DND-41 (cell line): ENCODE data around the gene PCSK2.

Experiments used
- ATAC-seq: fragments of 200-7000 bp; cut with Tn5 transposase; 3 replicates; pipeline ENCODE4 v1.9.1; 2021; ENCODE audit warnings: low read depth; ENCODE audit not compliant: insufficient read depth
- DNase-seq: peaks from one replicate; pipeline ENCODE4 v3.0.0-alpha.2; 2020
- H2AFZ ChIP-seq: 2 replicates; pipeline ENCODE4 v1.6.0; 2012; ENCODE audit warnings: low read depth, low read length
- H3K27ac ChIP-seq: 2 replicates; pipeline ENCODE4 v1.5.1; 2012; ENCODE audit warnings: low read length, inconsistent platforms
- H3K27me3 ChIP-seq: fragments of 200-600 bp; sonication (generic); 2 replicates; pipeline ENCODE4 v1.6.0; 2012; ENCODE audit warnings: low read length, mild to moderate bottlenecking, inconsistent platforms; ENCODE audit not compliant: insufficient read depth, poor library complexity
- H3K36me3 ChIP-seq: 2 replicates; pipeline ENCODE4 v1.5.1; 2012; ENCODE audit warnings: low read length, inconsistent platforms; ENCODE audit not compliant: insufficient read depth
- H3K4me1 ChIP-seq: 2 replicates; pipeline ENCODE4 v1.5.1; 2012; ENCODE audit warnings: mild to moderate bottlenecking, low read length; ENCODE audit not compliant: insufficient read depth
- H3K4me2 ChIP-seq: 2 replicates; pipeline ENCODE4 v1.6.0; 2012; ENCODE audit warnings: mild to moderate bottlenecking, moderate library complexity, low read length, inconsistent platforms; ENCODE audit not compliant: insufficient read depth
- H3K4me3 ChIP-seq, 2 experiments: fragments of 200-600 bp in 1 of 2; shearing (Covaris generic) in 1 of 2; 2 replicates each; pipeline ENCODE4 v1.5.1; 2012 to 2016; ENCODE audit warnings: inconsistent platforms in 2 of 2, low read length in 2 of 2, mild to moderate bottlenecking in 2 of 2, low read depth in 1 of 2, moderate library complexity in 1 of 2
- H3K79me2 ChIP-seq: 2 replicates; pipeline ENCODE4 v1.6.0; 2012; ENCODE audit warnings: low read length, inconsistent platforms; ENCODE audit not compliant: insufficient read depth
- H3K9ac ChIP-seq: 2 replicates; pipeline ENCODE4 v1.6.0; 2012; ENCODE audit warnings: low read depth, mild to moderate bottlenecking, inconsistent platforms, low read length, moderate library complexity
- H3K9me3 ChIP-seq: 2 replicates; pipeline ENCODE4 v1.5.1; 2012; ENCODE audit warnings: low read length, moderate library complexity, mild to moderate bottlenecking, inconsistent platforms; ENCODE audit not compliant: insufficient read depth, severe bottlenecking
- H4K20me1 ChIP-seq: 2 replicates; pipeline ENCODE4 v1.6.0; 2012; ENCODE audit warnings: low read length; ENCODE audit not compliant: insufficient read depth
- EZH2 ChIP-seq: IDR thresholded peaks from 3 replicates; pipeline ENCODE4 v1.6.1; 2012; ENCODE audit warnings: borderline replicate concordance, low read depth, mild to moderate bottlenecking, moderate library complexity, low read length, inconsistent platforms; ENCODE audit not compliant: severe bottlenecking
- TF ChIP-seq, protein P1 (sequence below): IDR thresholded peaks from 2 replicates; pipeline ENCODE4 v1.5.1; 2012; ENCODE audit warnings: borderline replicate concordance, low read length, moderate library complexity, mild to moderate bottlenecking; ENCODE audit not compliant: poor library complexity, severe bottlenecking; ENCODE audit errors: extremely low read depth

The PCSK2 gene

DNA sequence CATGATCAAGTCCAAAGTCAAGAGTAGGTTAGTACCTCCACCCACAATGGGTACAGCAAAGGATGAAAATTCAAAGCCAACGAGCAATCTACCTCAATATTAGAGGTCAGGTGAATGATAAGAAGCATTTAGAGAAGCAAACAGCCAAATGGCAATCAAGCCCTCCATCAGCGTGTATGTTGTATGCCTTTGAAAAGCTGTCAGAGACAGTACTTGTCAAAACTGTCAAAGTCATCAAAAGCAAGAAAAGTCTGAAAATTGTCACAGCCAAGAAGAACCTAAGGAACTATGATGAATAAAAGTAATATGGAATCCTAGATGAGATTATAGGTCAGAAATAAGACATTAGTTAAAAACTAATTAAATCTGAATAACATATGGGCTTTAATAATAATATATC lies 99.3 kb downstream of the PCSK2 start:
- TF ChIP-seq, protein P1, sequence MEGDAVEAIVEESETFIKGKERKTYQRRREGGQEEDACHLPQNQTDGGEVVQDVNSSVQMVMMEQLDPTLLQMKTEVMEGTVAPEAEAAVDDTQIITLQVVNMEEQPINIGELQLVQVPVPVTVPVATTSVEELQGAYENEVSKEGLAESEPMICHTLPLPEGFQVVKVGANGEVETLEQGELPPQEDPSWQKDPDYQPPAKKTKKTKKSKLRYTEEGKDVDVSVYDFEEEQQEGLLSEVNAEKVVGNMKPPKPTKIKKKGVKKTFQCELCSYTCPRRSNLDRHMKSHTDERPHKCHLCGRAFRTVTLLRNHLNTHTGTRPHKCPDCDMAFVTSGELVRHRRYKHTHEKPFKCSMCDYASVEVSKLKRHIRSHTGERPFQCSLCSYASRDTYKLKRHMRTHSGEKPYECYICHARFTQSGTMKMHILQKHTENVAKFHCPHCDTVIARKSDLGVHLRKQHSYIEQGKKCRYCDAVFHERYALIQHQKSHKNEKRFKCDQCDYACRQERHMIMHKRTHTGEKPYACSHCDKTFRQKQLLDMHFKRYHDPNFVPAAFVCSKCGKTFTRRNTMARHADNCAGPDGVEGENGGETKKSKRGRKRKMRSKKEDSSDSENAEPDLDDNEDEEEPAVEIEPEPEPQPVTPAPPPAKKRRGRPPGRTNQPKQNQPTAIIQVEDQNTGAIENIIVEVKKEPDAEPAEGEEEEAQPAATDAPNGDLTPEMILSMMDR = no peak
- no peak for TF ChIP-seq EZH2
- Histone ChIP-seq H3K27ac (no peak overlapping the region), H3K79me2 (no peaks in the 10 kb centered on the region), H3K36me3 (no peaks in the 10 kb centered on the region), H3K4me2 (no peak overlapping the region), H2AFZ (no peak overlapping the region), H4K20me1 (no peaks in the 10 kb centered on the region), H3K9me3 (peaks cover 3% of the 10 kb centered on the region), H3K4me1 (no peaks in the 10 kb centered on the region), H3K27me3 (no peaks in the 10 kb centered on the region), H3K9ac (no peak overlapping the region), H3K4me3 (no peak overlapping the region)
- ATAC-seq = no peak
- no peak for DNase-seq

DNA sequence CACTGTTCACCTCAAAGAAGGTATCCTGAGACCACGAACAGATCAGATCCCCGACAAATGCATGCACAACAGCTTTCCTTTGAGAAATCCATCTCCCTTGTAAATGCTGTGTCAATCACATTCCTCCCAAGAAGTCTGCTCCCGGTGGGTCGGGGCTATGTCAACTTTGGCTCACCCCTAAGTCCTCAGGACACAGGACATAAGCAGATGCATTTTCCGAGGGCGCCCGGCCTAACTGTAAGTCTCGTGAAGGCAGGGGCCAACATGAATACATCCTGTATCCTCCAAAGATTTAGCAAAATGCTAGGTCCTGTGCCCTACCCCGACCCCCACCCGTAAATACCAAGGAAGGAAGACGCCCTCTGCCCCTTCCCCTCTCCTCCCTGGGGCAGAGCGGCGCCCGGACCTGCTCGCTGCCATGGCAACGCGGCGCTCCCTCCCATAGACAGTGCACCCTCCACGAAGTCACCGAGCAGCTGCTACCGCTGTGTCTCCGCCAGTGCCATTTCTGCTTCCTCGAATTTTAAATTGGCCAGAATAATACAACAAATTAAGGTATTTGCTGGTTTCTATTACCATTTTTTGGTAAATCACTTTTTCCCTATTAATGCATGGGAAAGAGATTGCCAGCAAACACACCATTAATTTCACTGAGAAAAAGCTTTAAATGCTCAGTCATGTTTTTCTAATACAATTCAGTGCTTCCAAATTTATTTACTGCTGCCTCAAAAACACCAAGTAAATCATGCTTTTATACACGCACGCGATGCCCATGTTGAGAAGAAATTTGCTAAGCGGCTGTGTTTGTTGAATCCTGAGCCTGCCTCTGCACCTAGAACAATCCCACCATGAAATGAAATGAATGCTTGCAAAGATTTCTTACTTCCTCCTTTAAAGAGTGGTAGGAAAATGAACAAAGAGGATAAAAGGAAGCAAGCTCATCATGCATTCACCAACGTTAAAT lies 100.6 kb downstream of the PCSK2 start:
- Histone ChIP-seq H4K20me1 (no peaks in the 10 kb centered on the region), H3K79me2 (no peaks in the 10 kb centered on the region), H3K4me1 (no peaks in the 10 kb centered on the region), H2AFZ (no peak overlapping the region), H3K9me3 (peaks cover 3% of the 10 kb centered on the region), H3K27ac (no peak overlapping the region), H3K9ac (no peak overlapping the region), H3K4me2 (no peak overlapping the region), H3K27me3 (no peaks in the 10 kb centered on the region), H3K36me3 (no peaks in the 10 kb centered on the region), H3K4me3 (no peak overlapping the region)
- no peak for ATAC-seq
- TF ChIP-seq, protein P1 = no peak
- TF ChIP-seq EZH2 = no peak
- DNase-seq = no peak

DNA sequence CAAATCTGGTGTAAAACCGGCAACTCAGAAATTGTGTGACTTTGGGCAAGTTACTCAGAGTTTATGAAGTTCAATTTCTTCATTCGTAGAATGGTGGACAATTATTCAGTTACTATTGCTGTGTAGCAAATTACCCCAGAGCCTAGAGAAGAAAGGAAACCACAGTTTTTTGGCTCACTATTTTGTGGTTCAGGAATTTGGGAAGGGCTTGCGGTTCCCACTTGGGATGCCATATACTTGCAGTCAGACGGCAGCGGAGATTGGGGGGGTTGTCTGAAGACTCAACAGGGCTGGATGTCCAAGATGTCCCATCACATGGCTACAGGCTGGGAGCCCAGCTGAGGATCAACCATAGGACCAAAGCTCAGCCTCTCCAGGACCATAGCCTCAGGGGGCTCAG lies 108.1 kb downstream of the PCSK2 start:
- H3K79me2 ChIP-seq = no peaks in the 10 kb centered on the region
- DNase-seq (no peak), ATAC-seq (no peak)
- no peak overlapping the region for H3K4me3 ChIP-seq
- H3K27ac ChIP-seq = no peak overlapping the region
- H3K27me3 ChIP-seq = peaks cover 2% of the 10 kb centered on the region
- no peaks in the 10 kb centered on the region for H3K9me3 ChIP-seq
- H3K9ac ChIP-seq = no peak overlapping the region
- no peak overlapping the region for H3K4me2 ChIP-seq
- no peaks in the 10 kb centered on the region for H3K4me1 ChIP-seq
- no peaks in the 10 kb centered on the region for H4K20me1 ChIP-seq
- no peaks in the 10 kb centered on the region for H3K36me3 ChIP-seq
- TF ChIP-seq, protein P1 = no peak
- TF ChIP-seq EZH2 = no peak
- no peak overlapping the region for H2AFZ ChIP-seq
